OCI-LY1 (cell line): ENCODE data around the gene CDH22.

ENCODE experiments used
- H2AFZ ChIP-seq: fragments of 200-600 bp; sonication (generic), shearing (Covaris generic); 2 replicates; pipeline ENCODE4 v1.6.0; 2014; ENCODE audit warnings: antibody characterized with exemption, mild to moderate bottlenecking, low read length
- H3F3A ChIP-seq: fragments of 200-600 bp; sonication (generic), shearing (Covaris generic); 2 replicates; pipeline ENCODE4 v1.6.0; 2014; ENCODE audit warnings: mild to moderate bottlenecking, antibody characterized with exemption, low read length, moderate library complexity; ENCODE audit not compliant: insufficient read depth
- H3K27ac ChIP-seq: fragments of 200-600 bp; sonication (generic); 2 replicates; pipeline ENCODE4 v1.5.1; 2014; ENCODE audit warnings: low read length, mixed run types, mild to moderate bottlenecking, low read depth; ENCODE audit not compliant: poor library complexity, severe bottlenecking
- H3K27me3 ChIP-seq: fragments of 200-600 bp; sonication (generic); 2 replicates; pipeline ENCODE4 v1.6.0; 2014; ENCODE audit warnings: antibody characterized with exemption, mild to moderate bottlenecking, low read length, moderate library complexity; ENCODE audit not compliant: insufficient read depth
- H3K36me3 ChIP-seq: fragments of 200-600 bp; sonication (generic); 2 replicates; pipeline ENCODE4 v1.6.1; 2014; ENCODE audit warnings: mild to moderate bottlenecking, antibody characterized with exemption, low read length, moderate library complexity, mixed read lengths; ENCODE audit not compliant: insufficient read depth
- H3K4me1 ChIP-seq: fragments of 200-600 bp; sonication (generic); 2 replicates; pipeline ENCODE4 v1.5.1; 2014; ENCODE audit warnings: mild to moderate bottlenecking, low read length, moderate library complexity; ENCODE audit not compliant: insufficient read depth, severe bottlenecking
- H3K4me2 ChIP-seq: fragments of 200-600 bp; sonication (generic), shearing (Covaris generic); 2 replicates; pipeline ENCODE4 v1.6.1; 2014; ENCODE audit warnings: low read length
- H3K4me3 ChIP-seq: fragments of 200-600 bp; sonication (generic); 2 replicates; pipeline ENCODE4 v1.5.1; 2014; ENCODE audit warnings: low read length, low read depth, mild to moderate bottlenecking, mixed read lengths; ENCODE audit not compliant: poor library complexity, severe bottlenecking
- H3K79me2 ChIP-seq: fragments of 200-600 bp; shearing (Covaris generic); 2 replicates; pipeline ENCODE4 v1.6.1; 2016; ENCODE audit warnings: mixed run types, low read length, mixed read lengths; ENCODE audit not compliant: insufficient read depth
- H3K9ac ChIP-seq: fragments of 200-600 bp; sonication (generic), shearing (Covaris generic); 2 replicates; pipeline ENCODE4 v1.6.1; 2014; ENCODE audit warnings: mild to moderate bottlenecking, low read length, mixed read lengths
- H3K9me2 ChIP-seq: fragments of 200-600 bp; sonication (generic), shearing (Covaris generic); 2 replicates; pipeline ENCODE4 v1.6.1; 2014; ENCODE audit warnings: low read depth, mild to moderate bottlenecking, low read length, mixed read lengths
- H3K9me3 ChIP-seq: fragments of 200-600 bp; shearing (Covaris generic); 2 replicates; pipeline ENCODE4 v1.6.1; 2014; ENCODE audit warnings: low read length, mixed read lengths
- H4K20me1 ChIP-seq: fragments of 200-600 bp; sonication (generic), shearing (Covaris generic); 2 replicates; pipeline ENCODE4 v1.6.0; 2016; ENCODE audit warnings: mild to moderate bottlenecking, low read length; ENCODE audit not compliant: insufficient read depth
- EZH2 ChIP-seq: fragments of 200-600 bp; sonication (generic), shearing (Covaris generic); IDR thresholded peaks from 2 replicates; pipeline ENCODE4 v1.8.0; 2017; ENCODE audit warnings: borderline replicate concordance, mixed run types, mild to moderate bottlenecking, antibody characterized with exemption, low read length, moderate library complexity, mixed read lengths
- TF ChIP-seq, protein P1 (sequence below): fragments of 200-600 bp; sonication (generic), shearing (Covaris generic); IDR thresholded peaks from 2 replicates; pipeline ENCODE4 v1.5.1; 2017; ENCODE audit warnings: mild to moderate bottlenecking, antibody characterized with exemption, low read length, moderate library complexity, mixed read lengths

CDH22 gene

DNA sequence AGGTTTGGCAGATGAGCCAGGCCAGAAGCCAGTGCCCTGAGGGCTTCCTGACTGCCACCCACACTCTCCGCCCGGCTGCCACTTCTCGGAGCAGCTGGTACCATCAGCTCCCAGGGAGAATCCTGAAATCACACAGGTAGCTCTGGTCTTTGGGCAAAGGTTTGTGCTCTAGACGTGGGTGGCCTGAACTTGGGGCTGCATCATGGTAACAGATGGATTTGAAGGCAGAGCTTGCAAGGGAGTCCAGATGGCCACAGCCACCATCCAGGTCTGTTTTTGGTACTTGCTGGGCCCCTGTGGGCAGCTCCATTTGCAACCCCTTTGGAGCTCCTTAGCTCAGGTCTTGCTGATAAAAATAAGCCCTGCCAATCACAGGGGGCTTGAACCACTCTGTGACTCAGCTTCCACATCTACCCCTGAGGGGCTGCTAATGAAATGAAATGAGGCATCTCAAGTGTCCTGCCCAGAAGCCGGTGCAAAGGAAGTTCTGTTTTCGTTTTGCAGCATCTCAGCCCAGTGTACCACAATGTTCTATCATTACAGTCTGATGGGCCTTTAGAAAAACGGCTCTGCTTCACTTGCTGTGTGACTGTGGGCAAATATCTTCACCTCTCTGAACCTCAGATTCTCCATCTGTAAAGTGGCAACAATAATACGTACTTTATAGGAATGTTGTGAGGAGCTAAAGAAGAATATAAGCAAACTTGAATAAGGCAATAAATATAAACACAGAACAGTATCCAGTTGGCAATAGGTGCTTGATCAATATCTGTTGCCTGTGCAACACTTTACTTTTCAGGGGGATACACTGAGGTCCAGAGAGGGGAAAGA, 25.1 kb upstream of the CDH22 start:
- no peaks in the 10 kb centered on the region for H3F3A ChIP-seq
- H3K27me3 ChIP-seq, result no peaks in the 10 kb centered on the region
- no peaks in the 10 kb centered on the region for H3K36me3 ChIP-seq
- no peak for TF ChIP-seq EZH2
- TF ChIP-seq, protein P1, sequence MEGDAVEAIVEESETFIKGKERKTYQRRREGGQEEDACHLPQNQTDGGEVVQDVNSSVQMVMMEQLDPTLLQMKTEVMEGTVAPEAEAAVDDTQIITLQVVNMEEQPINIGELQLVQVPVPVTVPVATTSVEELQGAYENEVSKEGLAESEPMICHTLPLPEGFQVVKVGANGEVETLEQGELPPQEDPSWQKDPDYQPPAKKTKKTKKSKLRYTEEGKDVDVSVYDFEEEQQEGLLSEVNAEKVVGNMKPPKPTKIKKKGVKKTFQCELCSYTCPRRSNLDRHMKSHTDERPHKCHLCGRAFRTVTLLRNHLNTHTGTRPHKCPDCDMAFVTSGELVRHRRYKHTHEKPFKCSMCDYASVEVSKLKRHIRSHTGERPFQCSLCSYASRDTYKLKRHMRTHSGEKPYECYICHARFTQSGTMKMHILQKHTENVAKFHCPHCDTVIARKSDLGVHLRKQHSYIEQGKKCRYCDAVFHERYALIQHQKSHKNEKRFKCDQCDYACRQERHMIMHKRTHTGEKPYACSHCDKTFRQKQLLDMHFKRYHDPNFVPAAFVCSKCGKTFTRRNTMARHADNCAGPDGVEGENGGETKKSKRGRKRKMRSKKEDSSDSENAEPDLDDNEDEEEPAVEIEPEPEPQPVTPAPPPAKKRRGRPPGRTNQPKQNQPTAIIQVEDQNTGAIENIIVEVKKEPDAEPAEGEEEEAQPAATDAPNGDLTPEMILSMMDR, result no peak
- no peak overlapping the region for H3K9ac ChIP-seq
- no peaks in the 10 kb centered on the region for H3K79me2 ChIP-seq
- H3K4me1 ChIP-seq, result no peaks in the 10 kb centered on the region
- H3K4me3 ChIP-seq, result no peak overlapping the region
- no peaks in the 10 kb centered on the region for H3K9me3 ChIP-seq
- no peak overlapping the region for H3K4me2 ChIP-seq
- H3K9me2 ChIP-seq, result no peaks in the 10 kb centered on the region
- H3K27ac ChIP-seq, result no peak overlapping the region
- H2AFZ ChIP-seq, result no peak overlapping the region
- no peaks in the 10 kb centered on the region for H4K20me1 ChIP-seq

DNA sequence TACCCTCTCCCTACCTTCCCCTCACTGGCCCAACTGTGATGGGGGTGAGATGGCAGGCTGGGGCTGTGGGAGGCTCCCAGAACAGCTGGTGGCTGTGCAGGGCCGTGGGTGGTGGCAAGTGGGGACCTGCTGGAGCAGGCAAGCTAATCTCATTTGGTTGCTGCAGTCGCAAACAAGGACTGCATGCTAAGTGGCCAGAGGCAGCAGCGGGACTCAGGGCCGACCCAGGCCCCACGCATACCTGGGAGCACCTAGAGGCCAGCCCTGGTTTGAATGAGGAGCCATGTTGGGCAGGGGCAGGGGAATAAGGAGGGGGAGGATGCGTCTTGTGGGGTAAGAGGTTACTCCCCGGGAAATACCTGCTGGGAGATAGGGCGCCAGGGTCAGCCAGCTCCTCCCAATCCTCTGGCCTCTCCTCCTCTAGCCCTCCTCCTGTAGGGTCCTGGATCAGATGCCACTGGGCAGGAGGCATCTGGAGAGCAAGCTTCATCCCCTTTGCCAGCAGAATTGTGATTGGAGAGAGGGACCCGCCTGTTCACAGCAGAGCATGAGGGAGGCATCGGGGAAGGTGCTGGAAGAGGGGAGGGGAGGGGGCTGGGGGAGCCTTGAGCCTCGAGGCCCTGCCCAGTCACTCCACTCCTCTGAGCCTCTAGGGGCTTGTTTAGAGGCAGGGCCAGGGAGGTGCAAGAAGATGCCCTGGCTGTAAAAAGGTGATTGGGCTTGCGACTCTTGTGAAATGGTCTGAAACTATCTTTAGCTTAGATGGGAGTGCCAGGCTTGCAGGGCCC, 24.3 kb upstream of the CDH22 start:
- no peak overlapping the region for H2AFZ ChIP-seq
- H3K9me3 ChIP-seq, result no peaks in the 10 kb centered on the region
- no peaks in the 10 kb centered on the region for H3K36me3 ChIP-seq
- no peaks in the 10 kb centered on the region for H3K27me3 ChIP-seq
- H3F3A ChIP-seq, result no peaks in the 10 kb centered on the region
- H3K79me2 ChIP-seq, result no peaks in the 10 kb centered on the region
- H3K4me3 ChIP-seq, result no peak overlapping the region
- H4K20me1 ChIP-seq, result no peaks in the 10 kb centered on the region
- H3K27ac ChIP-seq, result no peak overlapping the region
- H3K4me2 ChIP-seq, result no peak overlapping the region
- H3K9ac ChIP-seq, result no peak overlapping the region
- no peak for TF ChIP-seq EZH2
- TF ChIP-seq, protein P1, result no peak
- no peaks in the 10 kb centered on the region for H3K4me1 ChIP-seq
- H3K9me2 ChIP-seq, result no peaks in the 10 kb centered on the region

DNA sequence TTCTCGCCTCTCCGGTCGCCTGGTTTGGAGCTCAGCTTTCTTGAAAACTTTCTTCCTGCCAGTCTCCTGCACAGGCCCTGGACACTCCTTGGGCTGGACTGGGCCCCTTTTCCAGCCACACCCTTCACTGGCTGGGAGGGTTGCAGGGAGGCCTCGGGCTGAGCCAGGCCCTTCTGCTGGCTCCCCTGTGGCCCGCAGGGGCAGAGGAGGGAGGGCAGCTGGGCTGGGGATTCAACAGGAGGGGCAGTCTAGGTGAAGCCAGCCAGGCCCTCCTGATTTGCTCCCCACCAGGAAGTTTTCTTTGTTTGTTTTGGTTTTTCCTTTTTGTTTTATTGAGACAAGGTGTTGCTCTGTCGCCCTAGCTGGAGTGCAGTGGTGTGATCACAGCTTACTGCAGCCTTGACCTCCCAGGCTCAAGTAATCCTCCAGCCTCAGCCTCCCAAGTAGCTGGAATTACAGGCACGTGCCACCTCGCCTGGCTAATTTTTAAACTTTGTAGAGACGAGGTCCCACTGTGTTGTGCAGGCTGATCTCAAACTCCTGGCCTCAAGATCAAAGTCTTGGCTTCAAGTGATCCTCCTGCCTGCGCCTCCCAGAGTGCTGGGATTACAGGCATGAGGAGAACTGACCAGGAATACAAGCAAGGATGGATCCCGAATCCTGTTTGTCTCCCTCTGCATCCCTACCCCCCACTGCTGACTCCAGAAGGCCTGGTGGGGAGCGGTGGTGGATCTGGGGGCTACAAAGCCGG, 23.5 kb upstream of the CDH22 start:
- Histone ChIP-seq H2AFZ (no peak overlapping the region), H3K27ac (no peak overlapping the region), H3K9me2 (no peaks in the 10 kb centered on the region), H3K27me3 (no peaks in the 10 kb centered on the region), H3K36me3 (no peaks in the 10 kb centered on the region), H3K9ac (no peak overlapping the region), H3K4me3 (no peak overlapping the region), H3K4me1 (no peaks in the 10 kb centered on the region), H3K79me2 (no peaks in the 10 kb centered on the region), H3K9me3 (no peaks in the 10 kb centered on the region), H3F3A (no peaks in the 10 kb centered on the region), H3K4me2 (no peak overlapping the region), H4K20me1 (no peaks in the 10 kb centered on the region)
- no peak for TF ChIP-seq EZH2
- TF ChIP-seq, protein P1, result no peak
